ENCODE measurements around the gene TMIGD2.

DNA sequence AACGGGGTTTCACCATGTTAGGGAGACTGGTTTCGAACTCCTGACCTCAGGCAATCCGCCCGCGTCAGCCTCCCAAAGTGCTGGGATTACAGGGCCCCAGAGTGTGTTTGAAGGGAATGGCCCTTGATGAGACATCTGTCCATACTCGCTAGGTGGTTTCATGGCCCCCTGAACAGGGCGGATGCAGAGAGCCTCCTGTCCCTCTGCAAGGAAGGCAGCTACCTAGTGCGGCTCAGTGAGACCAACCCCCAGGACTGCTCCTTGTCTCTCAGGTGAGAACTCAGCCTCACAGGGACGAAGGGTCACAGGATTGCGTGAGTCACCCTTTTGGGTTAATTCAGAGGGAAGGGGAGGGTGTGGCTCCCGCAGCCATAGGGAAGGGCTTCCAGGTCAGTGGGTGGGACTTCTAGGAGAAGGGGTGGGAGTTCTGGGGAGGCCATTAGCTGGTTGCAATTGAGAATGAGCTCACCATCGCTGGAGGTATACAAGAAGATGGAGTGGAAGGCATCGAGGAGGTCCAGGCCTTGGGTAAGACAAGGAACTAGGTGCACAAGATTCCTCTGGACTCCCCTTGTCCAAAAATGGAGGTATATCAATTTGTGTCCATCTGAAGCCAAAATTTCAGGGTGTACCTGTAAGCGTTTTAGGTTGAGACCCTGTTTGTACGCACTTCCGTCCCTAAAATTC lies 14.0 kb downstream of the TMIGD2 start:
- TF ChIP-seq, protein P1, sequence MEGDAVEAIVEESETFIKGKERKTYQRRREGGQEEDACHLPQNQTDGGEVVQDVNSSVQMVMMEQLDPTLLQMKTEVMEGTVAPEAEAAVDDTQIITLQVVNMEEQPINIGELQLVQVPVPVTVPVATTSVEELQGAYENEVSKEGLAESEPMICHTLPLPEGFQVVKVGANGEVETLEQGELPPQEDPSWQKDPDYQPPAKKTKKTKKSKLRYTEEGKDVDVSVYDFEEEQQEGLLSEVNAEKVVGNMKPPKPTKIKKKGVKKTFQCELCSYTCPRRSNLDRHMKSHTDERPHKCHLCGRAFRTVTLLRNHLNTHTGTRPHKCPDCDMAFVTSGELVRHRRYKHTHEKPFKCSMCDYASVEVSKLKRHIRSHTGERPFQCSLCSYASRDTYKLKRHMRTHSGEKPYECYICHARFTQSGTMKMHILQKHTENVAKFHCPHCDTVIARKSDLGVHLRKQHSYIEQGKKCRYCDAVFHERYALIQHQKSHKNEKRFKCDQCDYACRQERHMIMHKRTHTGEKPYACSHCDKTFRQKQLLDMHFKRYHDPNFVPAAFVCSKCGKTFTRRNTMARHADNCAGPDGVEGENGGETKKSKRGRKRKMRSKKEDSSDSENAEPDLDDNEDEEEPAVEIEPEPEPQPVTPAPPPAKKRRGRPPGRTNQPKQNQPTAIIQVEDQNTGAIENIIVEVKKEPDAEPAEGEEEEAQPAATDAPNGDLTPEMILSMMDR (conservative IDR thresholded peaks at IDR 0.05; ENCODE audit: low read depth, low read length) = no peak
- TF ChIP-seq EZH2 (IDR thresholded peaks at IDR 0.05; ENCODE audit: low read length, unreplicated experiment) = no peak
